HG02938 (cell line): ENCODE measurements around the gene GSG1L.

Experiments
- ATAC-seq: cut with Tn5 transposase; IDR thresholded peaks from one replicate; pipeline ENCODE4 v1.9.1; 2021; ENCODE audit warnings: mild to moderate bottlenecking, moderate library complexity; ENCODE audit not compliant: unreplicated experiment

Gene GSG1L

GRCh38 chr16:28092721-28093384 is 29.3 kb upstream of the GSG1L start:
- no peak for ATAC-seq

DNA sequence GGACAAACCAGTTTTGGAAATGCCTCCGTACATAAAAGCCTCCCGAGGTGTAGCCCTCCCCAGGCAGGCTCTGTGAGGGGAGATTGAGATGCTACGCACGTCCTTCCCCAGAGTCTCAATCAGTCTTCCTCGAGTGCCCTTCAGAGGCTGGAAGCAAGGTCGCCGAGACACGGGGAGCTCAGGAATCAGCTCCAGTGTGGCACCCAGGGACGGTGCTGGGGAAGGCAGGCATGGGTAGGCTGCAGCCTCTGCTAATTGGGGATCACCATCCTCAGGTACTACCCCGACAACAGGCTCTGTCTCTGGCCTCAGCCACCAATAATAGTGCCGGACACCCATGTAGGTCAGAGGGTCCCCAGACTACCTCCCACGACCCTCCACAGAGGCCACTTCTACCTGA is 28.1 kb upstream of the GSG1L start:
- no peak for ATAC-seq

DNA sequence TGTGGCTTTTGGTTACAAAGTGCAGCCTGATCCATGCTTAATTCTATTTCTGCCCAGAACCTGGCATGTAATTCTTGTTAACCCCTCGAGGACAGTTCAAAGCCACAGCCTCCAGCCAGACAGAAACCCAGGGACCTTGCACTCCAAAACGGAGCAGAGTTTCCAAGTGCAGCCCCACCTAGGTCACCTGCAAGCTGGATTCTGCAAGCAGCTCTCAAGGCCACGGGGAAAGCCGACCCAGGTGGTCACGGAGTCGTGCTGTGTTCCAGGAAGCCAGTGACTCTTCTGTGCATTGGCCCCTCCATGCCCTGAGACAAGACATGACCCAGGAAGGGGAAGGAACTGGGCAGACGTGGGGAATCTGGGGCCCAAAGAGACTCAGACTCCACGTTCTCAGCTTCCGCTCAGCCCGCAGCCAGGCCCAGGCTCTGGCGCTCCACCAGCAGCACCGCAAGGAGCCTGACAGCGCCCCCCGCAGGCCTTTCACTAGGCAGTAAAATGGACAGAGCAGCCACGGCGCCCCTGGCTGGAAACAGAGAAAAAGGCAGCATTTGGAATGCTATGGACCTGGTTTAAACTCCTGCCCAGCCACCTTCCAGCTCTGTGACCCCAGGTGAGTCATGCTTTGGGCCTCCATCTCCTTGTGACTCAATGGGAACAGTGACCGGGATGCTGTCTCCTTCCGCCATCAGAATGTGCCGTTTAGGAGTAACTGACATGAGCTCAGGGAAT is 27.3 kb upstream of the GSG1L start:
- ATAC-seq, result no peak

DNA sequence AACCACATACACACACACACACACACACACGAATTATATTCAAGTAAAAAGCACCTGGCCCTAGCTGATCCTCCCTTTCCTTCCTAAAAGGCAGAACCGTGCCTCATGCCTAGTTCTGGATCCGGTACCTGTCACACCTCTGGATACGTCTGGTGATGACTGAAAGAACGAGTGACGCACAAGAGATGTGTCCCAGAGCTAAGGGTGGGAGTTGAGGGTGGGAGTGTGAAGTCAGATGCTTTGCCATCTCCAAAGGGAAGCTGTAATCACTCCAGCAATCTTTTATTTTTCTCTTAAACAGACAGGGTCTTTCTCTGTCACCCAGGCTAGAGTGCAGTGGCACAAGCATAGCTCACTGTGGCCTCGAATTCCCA is 26.5 kb upstream of the GSG1L start:
- no peak for ATAC-seq

DNA sequence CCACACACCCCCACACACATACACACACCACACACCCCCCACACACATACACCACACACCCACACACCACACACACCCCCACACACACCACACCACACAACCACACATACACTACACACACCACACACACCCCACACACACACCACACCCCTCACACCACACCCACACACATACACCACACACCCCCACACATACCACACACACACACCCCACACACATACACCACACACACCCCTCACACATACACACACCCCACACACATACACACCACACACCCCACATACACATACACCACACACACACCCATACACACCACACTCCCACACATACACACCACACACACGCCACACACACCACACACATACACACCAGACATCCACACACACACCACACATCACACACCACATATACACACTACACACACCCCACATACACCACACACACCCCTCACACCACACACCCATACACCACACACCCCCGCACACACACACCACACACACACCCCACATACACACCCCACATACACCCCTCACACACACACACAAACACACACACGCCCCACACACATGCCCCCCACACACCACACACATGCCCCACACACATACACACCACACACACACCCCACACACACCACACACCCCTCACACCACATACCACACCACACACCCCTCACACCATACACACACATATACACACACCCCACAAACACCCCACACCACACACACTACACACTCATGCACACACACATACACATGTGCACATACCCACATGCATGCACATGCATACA is 25.9 kb upstream of the GSG1L start:
- ATAC-seq, result no peak

- no peak for ATAC-seq
These were observed 24.3 kb upstream of the GSG1L start for GRCh38 chr16:28087675-28088300.

DNA sequence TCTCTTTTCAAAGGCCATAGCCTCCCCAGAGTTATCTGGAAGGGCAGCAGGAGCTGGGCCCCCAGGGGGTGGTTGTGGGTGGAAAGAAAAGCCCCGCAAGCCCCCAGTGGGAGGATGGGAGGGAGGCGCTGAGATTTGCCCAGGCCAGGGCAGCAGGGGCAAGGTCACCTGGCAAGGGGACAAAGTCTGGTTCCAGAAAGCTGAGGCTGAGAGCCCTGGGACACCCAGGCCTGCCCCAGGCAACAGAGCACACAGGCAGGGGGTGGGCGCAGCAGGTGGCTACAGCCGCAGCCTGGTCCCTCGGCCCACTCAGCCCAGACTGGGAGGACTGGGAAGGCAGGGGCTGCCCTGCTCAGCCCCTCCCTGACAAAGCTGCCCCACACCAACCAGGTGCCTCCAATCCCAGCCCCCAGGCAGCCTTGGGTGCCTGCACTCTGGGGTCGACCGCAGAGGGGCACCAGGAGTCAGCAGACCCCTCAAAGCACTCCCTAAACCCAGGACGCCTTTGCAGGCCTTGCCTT is 23.7 kb upstream of the GSG1L start:
- no peak for ATAC-seq

DNA sequence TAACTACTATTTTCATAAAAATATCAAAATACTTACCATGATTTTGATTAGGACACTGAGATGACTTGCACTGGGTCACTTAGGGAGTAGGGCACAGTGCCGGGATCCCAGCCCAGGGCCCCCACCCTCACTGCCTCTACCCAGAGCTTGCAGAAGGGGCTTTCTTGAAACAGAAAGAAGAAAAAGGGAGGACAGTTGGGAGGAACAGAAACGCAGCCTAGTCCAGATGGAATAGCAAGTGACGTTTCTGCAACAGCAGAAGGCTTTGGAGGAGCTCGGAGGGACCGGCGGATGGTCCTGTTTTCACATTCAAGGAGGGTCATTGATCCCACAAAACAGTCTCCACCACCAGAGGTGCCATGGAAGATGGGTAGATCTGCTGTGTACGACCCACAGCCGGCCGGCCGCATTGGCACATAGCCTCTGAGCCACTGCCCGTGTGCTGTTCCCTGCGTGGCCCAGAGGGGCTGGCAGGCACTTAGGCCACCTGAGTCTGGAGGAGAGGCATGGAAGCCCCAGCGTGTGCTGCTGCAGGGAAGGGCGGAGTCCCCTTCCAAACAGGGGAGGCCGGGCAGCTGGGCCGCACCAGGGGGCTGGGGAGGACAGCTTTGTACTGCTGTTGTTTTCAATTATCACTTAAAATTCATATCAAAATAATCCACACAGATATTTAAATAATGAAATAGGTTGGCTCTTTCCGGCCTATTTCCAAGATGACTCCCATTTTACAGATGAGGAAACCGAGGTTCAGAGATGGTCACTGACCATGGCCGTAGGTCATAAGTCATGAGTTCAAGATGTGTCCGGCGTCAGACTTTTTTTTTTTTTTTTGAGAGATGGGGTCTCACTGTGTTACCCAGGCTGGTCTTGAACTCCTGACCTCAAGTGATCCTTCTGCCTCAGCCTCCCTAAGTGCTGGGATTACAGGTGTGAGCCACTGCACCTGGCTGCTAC is 22.9 kb upstream of the GSG1L start:
- ATAC-seq, result no peak

- ATAC-seq, result no peak
These were observed 22.1 kb upstream of the GSG1L start for GRCh38 chr16:28085389-28086171.

- no peak for ATAC-seq
These were observed 20.7 kb upstream of the GSG1L start for GRCh38 chr16:28084209-28084608.

GRCh38 chr16:28082624-28083023 is 19.1 kb upstream of the GSG1L start:
- ATAC-seq, result no peak

- no peak for ATAC-seq
These were observed 18.0 kb upstream of the GSG1L start for GRCh38 chr16:28081391-28081968.

DNA sequence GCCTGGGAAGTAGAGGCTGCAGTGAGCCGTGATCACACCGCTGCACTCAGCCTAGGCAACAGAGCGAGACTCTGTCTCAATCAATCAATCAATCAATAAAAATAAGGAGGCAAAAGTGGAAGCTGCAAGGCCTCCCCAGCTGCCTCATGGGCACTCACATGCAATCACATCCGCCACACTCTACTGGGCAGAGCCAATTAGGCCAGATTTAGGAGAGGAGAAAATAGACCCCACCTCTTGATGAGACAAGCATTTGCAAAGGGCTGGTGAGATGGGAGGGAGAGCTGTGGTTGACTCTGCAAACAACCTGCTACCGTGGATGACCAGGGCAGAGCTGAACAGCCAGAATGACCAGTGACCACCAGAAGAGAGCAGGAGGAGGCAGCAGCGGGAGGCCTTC is 14.7 kb upstream of the GSG1L start:
- no peak for ATAC-seq

GRCh38 chr16:28073836-28074235 is 10.3 kb upstream of the GSG1L start:
- no peak for ATAC-seq

- no peak for ATAC-seq
These were observed 8.6 kb upstream of the GSG1L start for GRCh38 chr16:28072087-28072486.

DNA sequence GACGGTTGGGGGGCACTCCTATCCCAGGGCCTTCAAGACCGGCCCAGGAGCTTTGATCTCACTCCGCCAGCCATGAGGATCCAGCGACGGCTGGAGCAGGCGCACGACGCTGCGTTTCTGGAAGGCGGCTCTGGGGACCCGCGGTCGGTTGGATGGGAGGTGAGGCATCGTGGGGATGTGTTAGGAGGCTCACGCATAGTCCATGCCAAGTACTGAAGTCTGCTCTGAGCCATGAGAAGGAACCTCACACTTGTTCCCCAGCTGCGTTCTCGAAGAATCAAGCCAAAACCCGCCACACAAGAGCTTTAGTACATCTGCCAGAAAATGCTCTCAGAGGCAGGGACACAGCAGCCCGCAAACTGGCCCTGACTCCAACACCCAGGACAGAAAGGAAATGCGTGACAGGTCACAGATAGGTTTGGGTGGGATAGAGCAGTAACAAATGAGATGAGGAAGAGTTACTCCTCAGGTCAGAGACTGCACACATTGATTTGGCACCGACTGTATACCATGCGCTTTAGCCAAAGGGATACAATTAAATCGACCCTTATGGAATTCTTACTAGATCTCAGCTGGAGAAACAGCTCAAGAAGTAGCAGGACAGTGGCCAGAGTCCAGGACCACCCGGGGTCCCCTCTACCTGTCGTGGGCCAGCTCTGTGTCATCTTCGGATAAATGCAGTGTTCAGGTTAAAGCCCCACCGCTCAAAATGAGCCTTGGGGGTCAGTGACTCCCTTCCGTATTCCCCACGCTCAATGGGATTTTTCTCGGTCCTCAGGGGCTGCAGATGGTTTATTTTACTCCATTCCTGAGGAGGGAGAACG is 6.7 kb upstream of the GSG1L start:
- ATAC-seq, result no peak

GRCh38 chr16:28068976-28069375 is 5.5 kb upstream of the GSG1L start:
- ATAC-seq, result no peak
